ENCODE data around the gene ATF6. TPM values are rescaled to one million over a fixed set of nuclear protein-coding genes. Genes with fewer than 3 reads are reported as not detected.

Gene ATF6
- total RNA-seq, 6 experiments from 2014 or later = 16.5 to 24.4 (median 20.4) TPM

DNA sequence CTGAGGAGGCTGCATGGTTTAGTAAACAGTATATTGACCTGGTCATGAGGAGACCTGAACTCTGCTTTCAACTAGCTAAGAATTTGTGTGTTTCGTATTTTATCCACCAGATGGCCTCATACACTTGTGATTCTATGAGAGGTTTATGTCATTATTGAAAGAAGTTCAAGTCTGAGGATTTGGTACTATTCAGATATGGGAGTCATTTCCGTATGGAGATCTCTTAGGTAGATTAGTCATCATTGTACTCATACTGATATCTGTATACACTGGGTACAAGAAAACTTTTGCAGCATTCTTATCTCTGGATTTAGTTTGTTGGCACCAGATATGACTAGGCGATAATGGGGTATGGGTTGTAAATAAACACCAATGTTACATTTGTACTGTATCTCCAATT is 26.6 kb downstream of the ATF6 start:
- peaks cover 2 to 67% (median 21%) of the 10 kb centered on the region in 4 donors for H3K36me3 ChIP-seq
- intact Hi-C loops (cut with DNase I) = loop anchor here in 1 of 2 donors (10.0 kb wide), 1 partner anchor 242 kb away; no protein-coding TSS in a partner anchor

DNA sequence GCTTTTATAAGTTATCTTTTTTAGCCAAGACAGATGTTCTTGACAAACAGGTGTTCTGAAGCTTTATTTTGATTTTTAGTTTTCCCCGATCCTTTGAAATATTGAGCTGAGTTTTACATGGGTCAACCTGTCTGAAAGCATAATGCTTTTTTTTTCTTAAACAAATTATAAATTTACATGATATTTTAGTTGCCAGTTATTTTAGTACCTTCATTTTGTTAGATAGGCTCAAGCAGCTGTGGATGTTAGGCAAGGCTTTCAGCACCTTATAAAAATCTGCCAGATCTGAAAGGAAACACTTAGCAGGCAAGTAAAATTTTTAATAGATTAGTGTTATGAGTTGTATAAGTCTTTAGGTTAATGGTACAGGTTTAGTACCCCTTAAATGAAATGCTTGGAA is 33.7 kb downstream of the ATF6 start:
- no peak for ATAC-seq
- Histone ChIP-seq H3K36me3 (peaks cover 3 to 47% (median 15%) of the 10 kb centered on the region in 4 donors), H3K27ac (no peak overlapping the region), H3K4me3 (no peak overlapping the region), H3K9me3 (no peaks in the 10 kb centered on the region), H3K27me3 (no peaks in the 10 kb centered on the region), H3K4me1 (no peaks in the 10 kb centered on the region)
- DNase-seq = no peak
- intact Hi-C loops (cut with DNase I) = loop anchor here in 1 of 2 donors (10.0 kb wide), 1 partner anchor 235 kb away; no protein-coding TSS in a partner anchor
- no peak for TF ChIP-seq POLR2A (IDR thresholded peaks at IDR 0.05)
- TF ChIP-seq, protein P1, sequence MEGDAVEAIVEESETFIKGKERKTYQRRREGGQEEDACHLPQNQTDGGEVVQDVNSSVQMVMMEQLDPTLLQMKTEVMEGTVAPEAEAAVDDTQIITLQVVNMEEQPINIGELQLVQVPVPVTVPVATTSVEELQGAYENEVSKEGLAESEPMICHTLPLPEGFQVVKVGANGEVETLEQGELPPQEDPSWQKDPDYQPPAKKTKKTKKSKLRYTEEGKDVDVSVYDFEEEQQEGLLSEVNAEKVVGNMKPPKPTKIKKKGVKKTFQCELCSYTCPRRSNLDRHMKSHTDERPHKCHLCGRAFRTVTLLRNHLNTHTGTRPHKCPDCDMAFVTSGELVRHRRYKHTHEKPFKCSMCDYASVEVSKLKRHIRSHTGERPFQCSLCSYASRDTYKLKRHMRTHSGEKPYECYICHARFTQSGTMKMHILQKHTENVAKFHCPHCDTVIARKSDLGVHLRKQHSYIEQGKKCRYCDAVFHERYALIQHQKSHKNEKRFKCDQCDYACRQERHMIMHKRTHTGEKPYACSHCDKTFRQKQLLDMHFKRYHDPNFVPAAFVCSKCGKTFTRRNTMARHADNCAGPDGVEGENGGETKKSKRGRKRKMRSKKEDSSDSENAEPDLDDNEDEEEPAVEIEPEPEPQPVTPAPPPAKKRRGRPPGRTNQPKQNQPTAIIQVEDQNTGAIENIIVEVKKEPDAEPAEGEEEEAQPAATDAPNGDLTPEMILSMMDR (IDR thresholded peaks at IDR 0.05) = no peak
- WGBS (ENCODE audit: insufficient coverage, low coverage, low lambda C conversion rate, missing lambda C conversion rate) = 86% methylated on average over 1 of the region's 1 CpG

More for the DNA sequence above, 26.6 kb downstream of the ATF6 start:
- Histone ChIP-seq H3K27ac (no peak overlapping the region), H3K4me1 (no peaks in the 10 kb centered on the region), H3K9me3 (no peaks in the 10 kb centered on the region), H3K27me3 (no peaks in the 10 kb centered on the region), H3K4me3 (no peak overlapping the region)
- 41% methylated on average over 3 of the region's 3 CpGs for WGBS (ENCODE audit: insufficient coverage, low coverage, low lambda C conversion rate, missing lambda C conversion rate)
- no peak for TF ChIP-seq POLR2A (IDR thresholded peaks at IDR 0.05)
- TF ChIP-seq, protein P1 (IDR thresholded peaks at IDR 0.05) = peak; percentile 55 to 57 (median 56)
- ATAC-seq = peak; percentile 86 to 96 (median 90)
- DNase-seq = no peak

DNA sequence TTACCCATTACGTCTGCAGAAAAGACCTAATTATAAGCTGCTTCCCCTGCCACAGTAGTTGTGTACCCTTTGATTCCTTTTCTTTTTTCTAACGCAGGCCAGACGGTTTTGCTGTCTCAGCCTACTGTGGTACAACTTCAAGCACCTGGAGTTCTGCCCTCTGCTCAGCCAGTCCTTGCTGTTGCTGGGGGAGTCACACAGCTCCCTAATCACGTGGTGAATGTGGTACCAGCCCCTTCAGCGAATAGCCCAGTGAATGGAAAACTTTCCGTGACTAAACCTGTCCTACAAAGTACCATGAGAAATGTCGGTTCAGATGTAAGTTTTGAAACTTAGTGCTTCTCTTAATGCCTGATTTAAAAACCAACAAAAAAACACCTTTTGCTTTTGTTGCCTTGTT is 35.8 kb downstream of the ATF6 start:
- DNase-seq = no peak
- H3K9me3 ChIP-seq = no peaks in the 10 kb centered on the region
- ATAC-seq = no peak
- H3K27me3 ChIP-seq = no peaks in the 10 kb centered on the region
- no peak for TF ChIP-seq POLR2A (IDR thresholded peaks at IDR 0.05)
- TF ChIP-seq, protein P1 (IDR thresholded peaks at IDR 0.05) = no peak
- WGBS (ENCODE audit: insufficient coverage, low coverage, low lambda C conversion rate, missing lambda C conversion rate) = 82% methylated on average over 7 of the region's 7 CpGs
- peaks cover 0 to 28% (median 4%) of the 10 kb centered on the region in 4 donors for H3K36me3 ChIP-seq
- intact Hi-C loops (cut with DNase I) = no loop called here
- H3K4me1 ChIP-seq = no peaks in the 10 kb centered on the region
- no peak overlapping the region for H3K27ac ChIP-seq
- no peak overlapping the region for H3K4me3 ChIP-seq

DNA sequence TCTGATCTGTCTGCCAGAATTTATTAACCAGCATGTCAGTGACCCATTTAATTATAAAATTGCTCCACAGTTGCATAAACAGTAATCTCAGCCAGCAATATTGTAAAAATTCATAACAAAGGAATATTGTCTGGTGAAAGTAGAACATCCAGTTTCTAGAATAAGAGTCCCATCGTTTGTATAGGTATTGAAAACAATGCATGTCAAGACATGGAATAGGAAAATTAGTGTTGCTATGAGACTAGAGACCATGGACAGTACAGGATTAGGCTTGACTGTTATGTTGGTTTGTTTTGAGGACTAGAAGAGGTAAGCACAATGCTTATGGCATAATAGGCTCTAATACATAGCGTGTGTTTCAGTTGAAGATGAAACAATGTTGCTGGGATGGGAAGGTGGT is 37.1 kb downstream of the ATF6 start:
- no peak for TF ChIP-seq POLR2A (IDR thresholded peaks at IDR 0.05)
- TF ChIP-seq, protein P1 (IDR thresholded peaks at IDR 0.05) = no peak
- 91% methylated on average over 2 of the region's 2 CpGs for WGBS (ENCODE audit: insufficient coverage, low coverage, low lambda C conversion rate, missing lambda C conversion rate)

More for the DNA sequence above, 37.1 kb downstream of the ATF6 start:
- peaks cover 0 to 16% (median 3%) of the 10 kb centered on the region in 4 donors for H3K36me3 ChIP-seq
- H3K9me3 ChIP-seq = no peaks in the 10 kb centered on the region
- no peak for DNase-seq
- no peaks in the 10 kb centered on the region for H3K4me1 ChIP-seq
- no peak overlapping the region for H3K4me3 ChIP-seq
- intact Hi-C loops (cut with DNase I) = no loop called here
- no peak for ATAC-seq
- H3K27ac ChIP-seq = no peak overlapping the region
- no peaks in the 10 kb centered on the region for H3K27me3 ChIP-seq
